HEK293 (cell line): ENCODE results near the gene CXCL14.
A peak's percentile ranks its signal among the peaks of the same experiment; 100 is the strongest.

Experiments used
- CTCF ChIA-PET: fragments of 350-600 bp; formaldehyde crosslinking; extraction: SDS; loops from one replicate; lab custom pipeline; 2021; ENCODE audit warnings: antibody characterized with exemption; lab: Yijun Ruan, JAX
- POLR2A ChIA-PET: fragments of 300-600 bp; formaldehyde crosslinking; extraction: SDS; loops from one replicate; lab custom pipeline; 2020; ENCODE audit warnings: antibody characterized with exemption, inconsistent platforms; lab: Yijun Ruan, JAX
- H3K27ac ChIP-seq: fragments of 200-500 bp; sonication (Bioruptor generic); 2 replicates; pipeline ENCODE4 v1.5.1; 2014; ENCODE audit warnings: low read depth, low read length, control low read depth, inconsistent platforms; ENCODE audit errors: extremely low read depth
- H3K36me3 ChIP-seq, 2 experiments: fragments of 200-500 bp in 1 of 2; sonication (Bioruptor generic) in 1 of 2; 1 replicate in 1 of 2; 2 replicates in 1 of 2; pipeline ENCODE4 v1.5.1; 2014 to 2017; ENCODE audit warnings: inconsistent platforms in 2 of 2, low read length in 2 of 2; ENCODE audit not compliant: control insufficient read depth in 2 of 2, insufficient read depth in 1 of 2
- H3K4me1 ChIP-seq: fragments of 200-500 bp; sonication (Bioruptor generic); 2 replicates; pipeline ENCODE4 v1.5.1; 2014; ENCODE audit warnings: mild to moderate bottlenecking, low read length, inconsistent platforms; ENCODE audit not compliant: control insufficient read depth, insufficient read depth
- H3K4me3 ChIP-seq: 2 replicates; pipeline ENCODE4 v1.5.1; 2011; ENCODE audit warnings: low read depth, mild to moderate bottlenecking, control low read depth, low read length, moderate library complexity
- H3K9me3 ChIP-seq: fragments of 200-500 bp; sonication (Bioruptor generic); 2 replicates; pipeline ENCODE4 v1.5.1; 2014; ENCODE audit warnings: low read depth, low read length, inconsistent platforms; ENCODE audit not compliant: control insufficient read depth, insufficient read depth
- FEZF1 ChIP-seq: fragments of 450-650 bp; formaldehyde crosslinking; IDR thresholded peaks from 2 replicates; pipeline ENCODE4 v1.5.1; 2016; ENCODE audit warnings: missing biosample characterization, missing genetic modification characterization
- HOXD13 ChIP-seq: sonication (generic); formaldehyde crosslinking; IDR thresholded peaks from 2 replicates; pipeline ENCODE4 v1.8.0; 2022; ENCODE audit warnings: missing genetic modification reagents, borderline replicate concordance
- KLF9 ChIP-seq: fragments of 450-650 bp; formaldehyde crosslinking; IDR thresholded peaks from 2 replicates; pipeline ENCODE4 v1.5.1; 2016; ENCODE audit warnings: missing biosample characterization, missing genetic modification characterization, low read depth
- SALL2 ChIP-seq: fragments of 450-650 bp; formaldehyde crosslinking; IDR thresholded peaks from 2 replicates; pipeline ENCODE4 v1.5.0; 2017; ENCODE audit warnings: missing biosample characterization, mild to moderate bottlenecking, missing genetic modification characterization, borderline replicate concordance
- SCRT2 ChIP-seq: fragments of 450-650 bp; formaldehyde crosslinking; IDR thresholded peaks from 2 replicates; pipeline ENCODE4 v1.5.1; 2016; ENCODE audit warnings: missing biosample characterization, missing genetic modification characterization
- TCF7L2 ChIP-seq: IDR thresholded peaks from 2 replicates; pipeline ENCODE4 v1.6.1; 2011; ENCODE audit warnings: low read depth, mild to moderate bottlenecking, inconsistent platforms, low read length, moderate library complexity, borderline replicate concordance
- ZBTB1 ChIP-seq: fragments of 450-650 bp; formaldehyde crosslinking; IDR thresholded peaks from 2 replicates; pipeline ENCODE4 v1.5.1; 2016; ENCODE audit warnings: missing biosample characterization, missing genetic modification characterization
- ZEB2 ChIP-seq: fragments of 450-650 bp; formaldehyde crosslinking; IDR thresholded peaks from 2 replicates; pipeline ENCODE4 v1.5.1; 2016; ENCODE audit warnings: missing biosample characterization, missing genetic modification characterization
- ZNF133 ChIP-seq: fragments of 450-650 bp; formaldehyde crosslinking; IDR thresholded peaks from 2 replicates; pipeline ENCODE4 v1.5.1; 2016; ENCODE audit warnings: missing biosample characterization, missing genetic modification characterization
- ZNF211 ChIP-seq: fragments of 450-650 bp; formaldehyde crosslinking; IDR thresholded peaks from 2 replicates; pipeline ENCODE4 v1.5.1; 2016; ENCODE audit warnings: low read depth, missing biosample characterization, missing genetic modification characterization
- ZNF221 ChIP-seq: fragments of 450-650 bp; formaldehyde crosslinking; IDR thresholded peaks from 2 replicates; pipeline ENCODE4 v1.5.1; 2017; ENCODE audit warnings: missing biosample characterization, missing genetic modification characterization, borderline replicate concordance
- ZNF223 ChIP-seq: fragments of 450-650 bp; formaldehyde crosslinking; IDR thresholded peaks from 2 replicates; pipeline ENCODE4 v1.5.1; 2016; ENCODE audit warnings: missing biosample characterization, missing genetic modification characterization
- ZNF391 ChIP-seq: fragments of 450-650 bp; formaldehyde crosslinking; IDR thresholded peaks from 2 replicates; pipeline ENCODE4 v1.5.1; 2016; ENCODE audit warnings: low read depth, missing biosample characterization, missing genetic modification characterization, borderline replicate concordance
- ZNF404 ChIP-seq: fragments of 450-650 bp; formaldehyde crosslinking; IDR thresholded peaks from 2 replicates; pipeline ENCODE4 v1.5.1; 2017; ENCODE audit warnings: missing biosample characterization, missing genetic modification characterization
- ZNF423 ChIP-seq: fragments of 450-650 bp; formaldehyde crosslinking; IDR thresholded peaks from 2 replicates; pipeline ENCODE4 v1.5.1; 2016; ENCODE audit warnings: missing biosample characterization, missing genetic modification characterization
- ZNF555 ChIP-seq: fragments of 450-650 bp; formaldehyde crosslinking; conservative IDR thresholded peaks from 2 replicates; pipeline ENCODE4 v1.5.1; 2017; ENCODE audit warnings: missing biosample characterization, mild to moderate bottlenecking, missing genetic modification characterization, inconsistent platforms
- ZNF558 ChIP-seq: fragments of 450-650 bp; formaldehyde crosslinking; IDR thresholded peaks from 2 replicates; pipeline ENCODE4 v1.5.1; 2016; ENCODE audit warnings: missing biosample characterization, missing genetic modification characterization
- ZNF571 ChIP-seq: fragments of 450-650 bp; formaldehyde crosslinking; IDR thresholded peaks from 2 replicates; pipeline ENCODE4 v1.5.0; 2017; ENCODE audit warnings: missing biosample characterization, missing genetic modification characterization
- ZNF596 ChIP-seq: fragments of 450-650 bp; IDR thresholded peaks from 2 replicates; pipeline ENCODE4 v1.5.0; 2018; ENCODE audit warnings: missing biosample characterization, mild to moderate bottlenecking, missing genetic modification characterization, moderate library complexity
- ZNF600 ChIP-seq: fragments of 450-650 bp; formaldehyde crosslinking; IDR thresholded peaks from 2 replicates; pipeline ENCODE4 v1.5.1; 2016; ENCODE audit warnings: missing biosample characterization, missing genetic modification characterization
- ZNF670 ChIP-seq: fragments of 450-650 bp; formaldehyde crosslinking; IDR thresholded peaks from 2 replicates; pipeline ENCODE4 v1.5.1; 2016; ENCODE audit warnings: missing biosample characterization, missing genetic modification characterization, low read depth
- ZNF677 ChIP-seq: fragments of 450-650 bp; IDR thresholded peaks from 2 replicates; pipeline ENCODE4 v1.5.0; 2018; ENCODE audit warnings: missing biosample characterization, mild to moderate bottlenecking, missing genetic modification characterization, moderate library complexity
- ZNF707 ChIP-seq: fragments of 450-650 bp; formaldehyde crosslinking; IDR thresholded peaks from 2 replicates; pipeline ENCODE4 v1.5.1; 2016; ENCODE audit warnings: missing biosample characterization, missing genetic modification characterization
- ZNF785 ChIP-seq: fragments of 450-650 bp; formaldehyde crosslinking; IDR thresholded peaks from 2 replicates; pipeline ENCODE4 v1.5.1; 2016; ENCODE audit warnings: missing biosample characterization, missing genetic modification characterization
- ZNF791 ChIP-seq: fragments of 450-650 bp; formaldehyde crosslinking; IDR thresholded peaks from 2 replicates; pipeline ENCODE4 v1.5.1; 2016; ENCODE audit warnings: missing biosample characterization, missing genetic modification characterization
- ZSCAN16 ChIP-seq: fragments of 450-650 bp; formaldehyde crosslinking; IDR thresholded peaks from 2 replicates; pipeline ENCODE4 v1.5.1; 2016; ENCODE audit warnings: missing biosample characterization, missing genetic modification characterization
- TF ChIP-seq, protein P1 (sequence below): fragments of 450-650 bp; formaldehyde crosslinking; IDR thresholded peaks from 2 replicates; pipeline ENCODE4 v1.5.1; 2016; ENCODE audit warnings: missing biosample characterization, missing genetic modification characterization

The CXCL14 gene, protein sequence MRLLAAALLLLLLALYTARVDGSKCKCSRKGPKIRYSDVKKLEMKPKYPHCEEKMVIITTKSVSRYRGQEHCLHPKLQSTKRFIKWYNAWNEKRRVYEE

DNA sequence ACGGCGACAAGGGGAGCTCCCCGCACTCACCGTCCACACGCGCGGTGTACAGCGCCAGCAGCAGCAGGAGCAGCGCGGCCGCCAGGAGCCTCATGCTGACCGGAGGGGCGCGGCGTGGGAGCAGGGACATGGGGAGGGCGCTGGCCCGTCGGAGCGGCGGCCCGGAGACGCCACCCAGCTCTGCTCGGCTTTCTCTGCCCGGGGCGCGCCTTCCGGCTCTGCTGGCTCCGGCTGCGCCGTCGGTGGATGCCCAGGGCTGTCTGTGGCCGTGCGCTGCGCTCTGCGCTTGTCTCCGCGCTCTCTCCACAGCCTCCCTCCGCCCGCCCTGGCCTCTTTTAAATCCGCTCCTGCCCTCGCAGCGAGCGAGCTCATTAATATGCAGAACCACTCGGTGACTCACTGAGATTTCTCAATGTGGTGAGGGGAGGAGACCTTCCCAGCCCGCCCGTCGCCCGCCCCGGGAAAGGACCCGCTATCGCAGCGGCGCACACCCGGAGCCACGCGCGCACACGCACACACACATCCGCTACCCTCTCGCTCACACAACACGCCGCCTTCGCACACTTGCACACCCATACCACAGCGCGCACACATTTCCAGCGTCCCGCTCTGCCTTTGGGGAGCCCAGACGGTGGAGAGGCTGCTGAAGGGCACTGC lies at the start of gene CXCL14:
TSS of gene CXCL14 (minus strand) at position 307 of the 657 bp plus-strand sequence. CDS start at position 94, 213 bp downstream.
- TF ChIP-seq ZNF600 (no peak), ZNF785 (tag by site-specific recombination) (no peak), KLF9 (tag by site-specific recombination) (no peak), ZNF555 (no peak), ZNF596 (tag by site-specific recombination) (no peak), ZNF670 (tag by site-specific recombination) (no peak), ZNF423 (tag by site-specific recombination) (no peak), ZNF558 (tag by site-specific recombination) (no peak), ZNF677 (tag by site-specific recombination) (no peak), ZNF707 (tag by site-specific recombination) (no peak), ZSCAN16 (tag by site-specific recombination) (no peak)
- Histone ChIP-seq H3K4me3 (peak within 1 kb of the TSS; percentile 11; the same call in 1 of the 2 replicates), H3K36me3 (no peaks in the 10 kb centered on the region), H3K27ac (no peak within 1 kb of the TSS), H3K4me1 (no peaks in the 10 kb centered on the region; the same call in 1 of the 2 replicates), H3K9me3 (no peaks in the 10 kb centered on the region)
- ChIA-PET CTCF (interaction anchor here (0.5 to 4.4 kb wide), 8 partner anchors 9 to 347 kb away, joined by 3 to 46 read pairs (median 3); no protein-coding TSS in a partner anchor), POLR2A (no interaction called here)

DNA sequence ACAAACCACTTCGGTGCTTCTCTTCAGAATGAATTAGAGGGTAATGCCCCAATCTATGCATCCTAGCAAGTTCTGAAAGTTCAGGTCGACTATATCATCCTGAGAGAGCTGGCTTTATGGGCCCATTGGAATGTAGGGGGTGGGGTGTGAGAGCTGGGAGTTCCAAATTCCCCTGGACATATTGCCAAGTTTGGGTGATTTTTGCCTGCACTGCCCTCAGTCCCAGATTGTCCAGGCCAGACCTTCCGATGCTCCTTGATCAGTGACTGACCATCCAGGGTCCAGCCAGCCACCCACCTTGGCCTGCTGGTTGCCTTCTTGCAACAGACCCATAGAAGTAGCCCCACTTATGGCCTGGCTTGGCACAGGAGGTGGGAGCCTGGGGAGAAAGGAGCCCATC lies 47.8 kb upstream of the CXCL14 start:
- Histone ChIP-seq H3K9me3 (no peaks in the 10 kb centered on the region), H3K4me3 (no peak overlapping the region), H3K36me3 (no peaks in the 10 kb centered on the region), H3K4me1 (no peaks in the 10 kb centered on the region), H3K27ac (no peak overlapping the region)
- TF ChIP-seq ZEB2 (no peak), HOXD13 (CRISPR knock-in tag) (no peak), ZNF223 (tag by site-specific recombination) (no peak), SALL2 (tag by site-specific recombination) (no peak), ZNF133 (tag by site-specific recombination) (no peak), FEZF1 (tag by site-specific recombination) (no peak), TCF7L2 (no peak), ZSCAN16 (tag by site-specific recombination) (no peak), ZNF211 (tag by site-specific recombination) (no peak), ZNF391 (tag by site-specific recombination) (no peak), ZNF571 (tag by site-specific recombination) (no peak), ZNF221 (tag by site-specific recombination) (no peak), ZNF791 (tag by site-specific recombination) (no peak), ZNF404 (no peak), ZBTB1 (tag by site-specific recombination) (no peak), SCRT2 (tag by site-specific recombination) (no peak)
- TF ChIP-seq, protein P1, sequence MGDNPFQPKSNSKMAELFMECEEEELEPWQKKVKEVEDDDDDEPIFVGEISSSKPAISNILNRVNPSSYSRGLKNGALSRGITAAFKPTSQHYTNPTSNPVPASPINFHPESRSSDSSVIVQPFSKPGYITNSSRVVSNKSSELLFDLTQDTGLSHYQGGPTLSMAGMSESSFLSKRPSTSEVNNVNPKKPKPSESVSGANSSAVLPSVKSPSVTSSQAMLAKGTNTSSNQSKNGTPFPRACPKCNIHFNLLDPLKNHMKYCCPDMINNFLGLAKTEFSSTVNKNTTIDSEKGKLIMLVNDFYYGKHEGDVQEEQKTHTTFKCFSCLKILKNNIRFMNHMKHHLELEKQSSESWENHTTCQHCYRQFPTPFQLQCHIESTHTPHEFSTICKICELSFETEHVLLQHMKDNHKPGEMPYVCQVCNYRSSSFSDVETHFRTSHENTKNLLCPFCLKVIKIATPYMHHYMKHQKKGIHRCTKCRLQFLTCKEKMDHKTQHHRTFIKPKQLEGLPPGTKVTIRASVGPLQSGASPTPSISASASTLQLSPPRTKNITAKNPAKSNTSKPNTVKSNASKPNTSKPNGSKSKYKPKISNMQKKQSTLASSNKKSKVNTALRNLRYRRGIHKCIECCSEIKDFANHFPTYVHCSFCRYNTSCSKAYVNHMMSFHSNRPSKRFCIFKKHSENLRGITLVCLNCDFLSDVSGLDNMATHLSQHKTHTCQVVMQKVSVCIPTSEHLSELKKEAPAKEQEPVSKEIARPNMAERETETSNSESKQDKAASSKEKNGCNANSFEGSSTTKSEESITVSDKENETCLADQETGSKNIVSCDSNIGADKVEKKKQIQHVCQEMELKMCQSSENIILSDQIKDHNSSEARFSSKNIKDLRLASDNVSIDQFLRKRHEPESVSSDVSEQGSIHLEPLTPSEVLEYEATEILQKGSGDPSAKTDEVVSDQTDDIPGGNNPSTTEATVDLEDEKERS = no peak
- CTCF ChIA-PET = no interaction called here
- POLR2A ChIA-PET = no interaction called here
